Smooth muscle cell (in vitro differentiated cells): ENCODE measurements around the gene RAB14. TPM values are rescaled to one million over a fixed set of nuclear protein-coding genes. Genes with fewer than 3 reads are reported as not detected.

Experiments used
- DNase-seq: peaks from one replicate; lab custom pipeline; 2025; ENCODE audit not compliant: unreplicated experiment; lab: John Stamatoyannopoulos, UW
- H2AFZ ChIP-seq: fragments of 200-600 bp; sonication (generic); 2 replicates; pipeline ENCODE4 v1.6.0; 2016; ENCODE audit warnings: antibody characterized with exemption, low read depth, mild to moderate bottlenecking
- H3F3A ChIP-seq: fragments of 200-600 bp; sonication (generic); 2 replicates; pipeline ENCODE4 v1.6.0; 2017; ENCODE audit warnings: antibody characterized with exemption, low read depth
- H3K27ac ChIP-seq: fragments of 200-600 bp; sonication (generic); 2 replicates; pipeline ENCODE4 v1.5.1; 2016; ENCODE audit warnings: low read depth, mild to moderate bottlenecking
- H3K27me3 ChIP-seq: fragments of 200-600 bp; sonication (generic); 2 replicates; pipeline ENCODE4 v1.6.1; 2016; ENCODE audit warnings: low read depth, mild to moderate bottlenecking
- H3K36me3 ChIP-seq: fragments of 200-600 bp; sonication (generic); 2 replicates; pipeline ENCODE4 v1.5.1; 2016; ENCODE audit warnings: low read depth
- H3K4me1 ChIP-seq: fragments of 200-600 bp; sonication (generic); 2 replicates; pipeline ENCODE4 v1.5.1; 2016; ENCODE audit warnings: low read depth
- H3K4me2 ChIP-seq: fragments of 200-600 bp; sonication (generic); 2 replicates; pipeline ENCODE4 v1.6.0; 2016; ENCODE audit warnings: mild to moderate bottlenecking
- H3K4me3 ChIP-seq: fragments of 200-600 bp; sonication (generic); 2 replicates; pipeline ENCODE4 v1.5.1; 2016; ENCODE audit warnings: mild to moderate bottlenecking
- H3K79me2 ChIP-seq: fragments of 200-600 bp; sonication (generic); 2 replicates; pipeline ENCODE4 v1.6.0; 2016; ENCODE audit warnings: low read depth, mild to moderate bottlenecking
- H3K9ac ChIP-seq: fragments of 200-600 bp; sonication (generic); 2 replicates; pipeline ENCODE4 v1.6.0; 2016; ENCODE audit warnings: low read depth
- H3K9me3 ChIP-seq: fragments of 200-600 bp; sonication (generic); replicated peaks from 2 replicates; pipeline ENCODE4 v1.5.1; 2016; ENCODE audit warnings: low read depth
- H4K20me1 ChIP-seq: fragments of 200-600 bp; sonication (generic); 2 replicates; pipeline ENCODE4 v1.6.0; 2016; ENCODE audit warnings: low read depth
- WGBS: methylation state at CpG from one replicate; pipeline ENCODE4 v1.1.7; 2016; ENCODE audit warnings: low lambda C conversion rate; 5-methylcytosine and 5-hydroxymethylcytosine counted together
- polyA plus RNA-seq: library from polyadenylated mRNA; unstranded; fragments of >200 nt; fragmentation: Nextera tagmentation; extraction: Ambion mirVana; gene quantifications from 2 replicates; pipeline ENCODE4 v1.2.1, GENCODE V29; 2016
- total RNA-seq: library from RNA; depleted of rRNA; stranded (reverse); fragments of >200 nt; gene quantifications from 2 replicates; pipeline ENCODE4 v1.2.3, GENCODE V29; 2014
- TF ChIP-seq, protein P1 (sequence below): fragments of 200-600 bp; sonication (generic); IDR thresholded peaks from 2 replicates; pipeline ENCODE4 v1.5.1; 2017; ENCODE audit warnings: borderline replicate concordance, mild to moderate bottlenecking, antibody characterized with exemption; ENCODE audit not compliant: insufficient read depth, poor library complexity, severe bottlenecking

RAB14 gene
- total and polyA plus RNA-seq, 2 experiments from 2014 or later = 49.3 to 51.4 TPM

DNA sequence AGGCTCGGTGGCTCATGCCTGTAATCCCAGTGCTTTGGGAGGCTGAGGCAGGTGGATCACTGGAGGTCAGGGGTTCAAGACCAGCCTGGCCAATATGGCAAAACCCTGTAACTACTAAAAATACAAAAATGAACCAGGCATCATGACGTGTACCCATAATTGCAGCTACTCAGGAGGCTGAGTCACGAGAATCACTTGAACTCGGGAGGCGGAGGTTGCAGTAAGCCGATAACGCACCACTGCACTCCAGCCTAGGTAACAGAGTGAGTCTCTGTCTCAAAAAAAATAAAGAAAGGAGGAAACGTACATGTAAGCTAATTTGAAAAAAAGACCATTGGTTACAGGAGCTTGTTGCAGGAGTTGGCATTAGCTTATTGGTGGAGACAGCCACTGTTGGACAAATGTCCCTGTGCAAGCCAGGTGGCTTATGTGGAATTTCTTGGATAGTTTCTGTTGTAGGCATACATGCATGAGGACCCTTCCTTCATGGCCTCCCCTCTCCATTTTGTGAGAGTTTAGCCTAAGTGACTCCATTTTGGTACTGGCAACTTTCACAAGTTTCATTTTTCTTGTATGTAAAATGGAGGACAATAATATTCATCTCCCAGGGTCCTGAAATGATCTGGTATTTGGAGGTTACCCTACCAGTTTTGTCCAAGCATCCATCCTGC, 16.8 kb upstream of the RAB14 start:
- no peak overlapping the region for H3K27ac ChIP-seq
- no peaks in the 10 kb centered on the region for H3K9me3 ChIP-seq
- no peaks in the 10 kb centered on the region for H4K20me1 ChIP-seq
- H3K79me2 ChIP-seq = no peaks in the 10 kb centered on the region
- H2AFZ ChIP-seq = no peak overlapping the region
- H3K27me3 ChIP-seq = no peaks in the 10 kb centered on the region
- no peak overlapping the region for H3K4me3 ChIP-seq
- TF ChIP-seq, protein P1, sequence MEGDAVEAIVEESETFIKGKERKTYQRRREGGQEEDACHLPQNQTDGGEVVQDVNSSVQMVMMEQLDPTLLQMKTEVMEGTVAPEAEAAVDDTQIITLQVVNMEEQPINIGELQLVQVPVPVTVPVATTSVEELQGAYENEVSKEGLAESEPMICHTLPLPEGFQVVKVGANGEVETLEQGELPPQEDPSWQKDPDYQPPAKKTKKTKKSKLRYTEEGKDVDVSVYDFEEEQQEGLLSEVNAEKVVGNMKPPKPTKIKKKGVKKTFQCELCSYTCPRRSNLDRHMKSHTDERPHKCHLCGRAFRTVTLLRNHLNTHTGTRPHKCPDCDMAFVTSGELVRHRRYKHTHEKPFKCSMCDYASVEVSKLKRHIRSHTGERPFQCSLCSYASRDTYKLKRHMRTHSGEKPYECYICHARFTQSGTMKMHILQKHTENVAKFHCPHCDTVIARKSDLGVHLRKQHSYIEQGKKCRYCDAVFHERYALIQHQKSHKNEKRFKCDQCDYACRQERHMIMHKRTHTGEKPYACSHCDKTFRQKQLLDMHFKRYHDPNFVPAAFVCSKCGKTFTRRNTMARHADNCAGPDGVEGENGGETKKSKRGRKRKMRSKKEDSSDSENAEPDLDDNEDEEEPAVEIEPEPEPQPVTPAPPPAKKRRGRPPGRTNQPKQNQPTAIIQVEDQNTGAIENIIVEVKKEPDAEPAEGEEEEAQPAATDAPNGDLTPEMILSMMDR = no peak
- no peaks in the 10 kb centered on the region for H3F3A ChIP-seq
- H3K36me3 ChIP-seq = no peaks in the 10 kb centered on the region
- no peak for DNase-seq
- no peak overlapping the region for H3K4me2 ChIP-seq
- no peak overlapping the region for H3K9ac ChIP-seq
- peaks cover 16% of the 10 kb centered on the region for H3K4me1 ChIP-seq
- 94% methylated on average over 8 of the region's 8 CpGs for WGBS

- no peaks in the 10 kb centered on the region for H3F3A ChIP-seq
- no peak overlapping the region for H3K4me2 ChIP-seq
- H3K79me2 ChIP-seq = no peaks in the 10 kb centered on the region
- no peaks in the 10 kb centered on the region for H3K27me3 ChIP-seq
- H3K27ac ChIP-seq = no peak overlapping the region
- TF ChIP-seq, protein P1 = no peak
- H3K36me3 ChIP-seq = no peaks in the 10 kb centered on the region
- no peak overlapping the region for H3K9ac ChIP-seq
- H3K4me1 ChIP-seq = peaks cover 16% of the 10 kb centered on the region
- H3K4me3 ChIP-seq = no peak overlapping the region
- 88% methylated on average over 4 of the region's 4 CpGs for WGBS
- no peaks in the 10 kb centered on the region for H4K20me1 ChIP-seq
- no peaks in the 10 kb centered on the region for H3K9me3 ChIP-seq
- DNase-seq = no peak
- H2AFZ ChIP-seq = no peak overlapping the region
These were observed 16.1 kb upstream of the RAB14 start for GRCh38 chr9:121217609-121218292.

- Histone ChIP-seq H3K9me3 (no peaks in the 10 kb centered on the region), H3K4me3 (no peak overlapping the region), H2AFZ (no peak overlapping the region), H3K9ac (no peak overlapping the region), H3F3A (no peaks in the 10 kb centered on the region), H3K79me2 (no peaks in the 10 kb centered on the region), H3K27me3 (no peaks in the 10 kb centered on the region), H3K4me2 (no peak overlapping the region), H3K36me3 (no peaks in the 10 kb centered on the region), H3K4me1 (peaks cover 9% of the 10 kb centered on the region), H3K27ac (no peak overlapping the region), H4K20me1 (no peaks in the 10 kb centered on the region)
- TF ChIP-seq, protein P1 = no peak
- WGBS = 79% methylated on average over 3 of the region's 3 CpGs
- DNase-seq = no peak
These were observed 14.7 kb upstream of the RAB14 start for GRCh38 chr9:121216271-121216805.
